HepG2 (cell line): ENCODE results near the gene FAT1. TPM values are rescaled to one million over a fixed set of nuclear protein-coding genes. Genes with fewer than 3 reads are reported as not detected.

Experiments used
- CEBPG ChIP-seq: IDR thresholded peaks from 2 replicates; pipeline ENCODE4 v1.6.1; 2016
- DBP ChIP-seq: sonication (generic); formaldehyde crosslinking; IDR thresholded peaks from 2 replicates; pipeline ENCODE4 v1.4.0; 2020; ENCODE audit warnings: missing genetic modification reagents; ENCODE audit errors: not compliant biosample characterization
- DZIP1 ChIP-seq: sonication (generic); formaldehyde crosslinking; IDR thresholded peaks from 2 replicates; pipeline ENCODE4 v1.5.0; 2020; ENCODE audit warnings: mild to moderate bottlenecking, missing genetic modification reagents
- FOXA3 ChIP-seq: IDR thresholded peaks from 2 replicates; pipeline ENCODE4 v1.6.1; 2016; ENCODE audit warnings: missing genetic modification reagents, missing compliant biosample characterization
- HMG20A ChIP-seq: IDR thresholded peaks from 2 replicates; pipeline ENCODE4 v1.6.1; 2016; ENCODE audit warnings: borderline replicate concordance
- HOXA3 ChIP-seq: sonication (generic); formaldehyde crosslinking; IDR thresholded peaks from 2 replicates; pipeline ENCODE4 v1.5.0; 2020; ENCODE audit warnings: missing genetic modification reagents
- KAT2B ChIP-seq: fragments of 150-350 bp; IDR thresholded peaks from 2 replicates; pipeline ENCODE4 v1.6.1; 2014; ENCODE audit warnings: low read depth, low read length, borderline replicate concordance
- NBN ChIP-seq: fragments of 450-650 bp; conservative IDR thresholded peaks from 2 replicates; pipeline ENCODE4 v1.6.1; 2017
- PHF5A ChIP-seq: IDR thresholded peaks from one replicate; pipeline ENCODE4 v1.6.1; 2018; ENCODE audit warnings: low read depth, missing genetic modification reagents; ENCODE audit not compliant: unreplicated experiment
- SOX13 ChIP-seq, 3 experiments: fragments of 450-650 bp in 1 of 3; sonication (generic) in 1 of 3; formaldehyde crosslinking in 1 of 3; IDR thresholded peaks in 2 of 3; conservative IDR thresholded peaks in 1 of 3; 2 replicates each; pipeline versions ENCODE4 v1.5.0 to v1.6.1; 2016 to 2020; ENCODE audit warnings: antibody characterized with exemption in 1 of 3, mild to moderate bottlenecking in 1 of 3, missing compliant biosample characterization in 1 of 3, missing genetic modification reagents in 1 of 3, moderate library complexity in 1 of 3
- ZMYM3 ChIP-seq: sonication (generic); formaldehyde crosslinking; IDR thresholded peaks from 2 replicates; pipeline ENCODE4 v1.5.1; 2020; ENCODE audit warnings: mild to moderate bottlenecking, missing genetic modification reagents
- ZMYM4 ChIP-seq: sonication (generic); formaldehyde crosslinking; IDR thresholded peaks from 2 replicates; pipeline ENCODE4 v1.8.1; 2023; ENCODE audit warnings: mild to moderate bottlenecking, missing genetic modification reagents
- ZNF224 ChIP-seq: sonication (generic); formaldehyde crosslinking; IDR thresholded peaks from 2 replicates; pipeline ENCODE4 v1.5.0; 2020; ENCODE audit warnings: mild to moderate bottlenecking, missing genetic modification reagents
- ZNF512 ChIP-seq: sonication (generic); formaldehyde crosslinking; IDR thresholded peaks from 2 replicates; pipeline ENCODE4 v1.4.0; 2020; ENCODE audit warnings: mild to moderate bottlenecking, missing genetic modification reagents
- ZNF674 ChIP-seq: sonication (generic); formaldehyde crosslinking; IDR thresholded peaks from 2 replicates; pipeline ENCODE4 v1.5.0; 2020; ENCODE audit warnings: low read depth, mild to moderate bottlenecking, missing genetic modification reagents
- ZNF773 ChIP-seq: sonication (generic); formaldehyde crosslinking; IDR thresholded peaks from 2 replicates; pipeline ENCODE4 v1.4.0; 2020; ENCODE audit warnings: missing genetic modification reagents, borderline replicate concordance
- ZSCAN21 ChIP-seq: sonication (generic); formaldehyde crosslinking; IDR thresholded peaks from 2 replicates; pipeline ENCODE4 v1.8.0; 2022; ENCODE audit warnings: mild to moderate bottlenecking, missing genetic modification reagents, moderate library complexity, borderline replicate concordance
- polyA plus RNA-seq, 8 experiments: library from polyadenylated mRNA; depleted of rRNA in 3 of 8; stranded (reverse) in 7 of 8; unstranded in 1 of 8; fragments of >200 nt; fragmentation: Illumina TruSeq in 4 of 8; extraction: Trizol in 4 of 8; gene quantifications; 2 replicates each; pipeline versions ENCODE4 v1.2.1 to v1.2.3, GENCODE V29; 2011 to 2016; ENCODE audit warnings: low read depth in 4 of 8, missing spikeins in 1 of 8, mixed read lengths in 1 of 8; ENCODE audit not compliant: insufficient read depth in 1 of 8
- total RNA-seq, 5 experiments: library from RNA; depleted of rRNA; stranded (reverse); fragments of >200 nt; fragmentation: Illumina TruSeq; extraction: Trizol; gene quantifications; 2 replicates each; pipeline ENCODE4 v1.2.3, GENCODE V29; 2016; ENCODE audit warnings: low read depth in 1 of 5

Gene FAT1
- total and polyA plus RNA-seq, 2 of the 13 experiments (the other 11 are each of a cell fraction or from before 2014, with no cell fraction given) = 185 to 216 TPM

GRCh38 chr4:186644737-186645261, 78.9 kb downstream of the FAT1 start (continued):
- TF ChIP-seq CEBPG (CRISPR knock-in tag) = 0 out of 2 replicates have a peak, but pooled peaks have one; percentile 5
- no peak for TF ChIP-seq PHF5A
- TF ChIP-seq FOXA3 = peak; percentile 41; the same call in 1 of the 2 replicates
- no peak for TF ChIP-seq DZIP1 (CRISPR knock-in tag)
- no peak for TF ChIP-seq ZNF773 (CRISPR knock-in tag)
- peak; percentile 27; the same call in 1 of the 2 replicates for TF ChIP-seq SOX13 (IDR thresholded peaks at IDR 0.05)
- TF ChIP-seq SOX13 (CRISPR knock-in tag; conservative IDR thresholded peaks at IDR 0.05 in 1 of 2, IDR thresholded peaks at IDR 0.05 in 1 of 2) = peak in 1 of 2 experiments; percentile 41; a peak in 1 of 4 replicates
- no peak for TF ChIP-seq DBP
- TF ChIP-seq ZNF674 (CRISPR knock-in tag) = no peak
- TF ChIP-seq ZSCAN21 (CRISPR knock-in tag) = no peak
- no peak for TF ChIP-seq KAT2B
- 0 out of 2 replicates have a peak, but pooled peaks have one; percentile 29 for TF ChIP-seq HOXA3 (CRISPR knock-in tag)
- TF ChIP-seq ZMYM3 = no peak
- peak; percentile 21; the same call in 1 of the 2 replicates for TF ChIP-seq HMG20A (CRISPR knock-in tag)
- peak; percentile 52; the same call in 1 of the 2 replicates for TF ChIP-seq ZMYM4 (CRISPR knock-in tag)
- TF ChIP-seq NBN = no peak
- no peak for TF ChIP-seq ZNF512 (CRISPR knock-in tag)
- no peak for TF ChIP-seq ZNF224 (CRISPR knock-in tag)
